GM19463 (cell line): ENCODE measurements around the gene DAD1.
"Not testable (repeated sequence)": the region's sequence is repeated elsewhere in the genome, so short reads cannot be mapped to it uniquely, and the experiment has no call there.

ENCODE experiments used
- ATAC-seq: cut with Tn5 transposase; IDR thresholded peaks from one replicate; pipeline ENCODE4 v1.9.1; 2021; ENCODE audit warnings: mild to moderate bottlenecking, moderate library complexity; ENCODE audit not compliant: unreplicated experiment

DAD1 gene

DNA sequence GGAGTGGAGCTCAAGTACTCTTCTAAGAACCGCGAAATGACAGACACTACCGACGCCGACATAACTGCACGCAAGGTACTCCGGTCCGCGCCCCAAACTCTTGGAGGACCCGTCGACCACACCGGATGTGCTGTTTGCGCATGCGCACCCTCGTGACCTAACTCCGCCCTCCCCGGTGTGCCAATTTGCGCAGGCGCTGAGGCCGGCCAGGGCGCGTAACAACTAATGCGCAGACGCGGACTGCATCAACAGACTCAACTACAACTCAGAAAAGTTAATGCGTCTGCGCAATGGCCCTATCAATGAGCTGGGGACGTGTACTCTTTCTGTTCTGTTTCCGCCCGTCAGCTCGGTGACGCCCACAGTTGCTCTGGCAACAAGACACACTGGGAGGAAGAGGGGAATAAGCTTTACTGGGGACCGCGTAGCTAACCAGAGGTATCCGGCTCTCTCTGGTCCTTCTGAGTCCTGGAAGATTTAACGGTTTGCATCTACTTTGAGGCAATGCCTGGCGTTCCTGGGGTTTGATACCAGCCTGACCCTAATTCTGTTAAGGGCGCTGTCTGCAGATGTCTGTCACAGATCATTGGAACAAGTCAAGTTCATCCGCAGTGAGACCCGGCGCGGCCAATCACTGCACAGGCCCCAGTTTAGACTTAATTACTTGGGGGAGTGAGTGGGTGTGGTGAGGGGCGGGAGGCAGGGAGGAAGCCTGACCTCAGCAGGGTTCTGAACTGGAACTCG lies at the start of gene DAD1:
Gene DAD1, minus strand, starts transcription at position 129 of the 744 bp plus-strand sequence. Its CDS starts 67 bp downstream, at position 62.
- peak; percentile 88 for ATAC-seq

DNA sequence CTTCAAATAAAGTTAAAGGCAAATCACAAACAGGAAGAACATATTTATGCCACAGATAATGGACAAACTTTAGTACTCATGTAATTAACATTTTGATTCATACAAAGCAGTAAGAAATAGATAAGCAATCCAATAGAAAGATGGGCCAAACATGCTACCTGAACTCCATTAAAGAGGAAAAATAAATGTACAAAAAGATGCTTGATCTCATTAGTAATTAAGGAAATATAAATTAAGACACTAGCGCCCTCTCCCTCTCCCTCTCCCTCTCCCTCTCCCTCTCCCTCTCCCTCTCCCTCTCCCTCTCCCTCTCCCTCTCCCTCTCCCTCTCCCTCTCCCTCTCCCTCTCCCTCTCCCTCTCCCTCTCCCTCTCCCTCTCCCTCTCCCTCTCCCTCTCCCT lies 47.0 kb upstream of the DAD1 start:
- not testable (repeated sequence) for ATAC-seq

DNA sequence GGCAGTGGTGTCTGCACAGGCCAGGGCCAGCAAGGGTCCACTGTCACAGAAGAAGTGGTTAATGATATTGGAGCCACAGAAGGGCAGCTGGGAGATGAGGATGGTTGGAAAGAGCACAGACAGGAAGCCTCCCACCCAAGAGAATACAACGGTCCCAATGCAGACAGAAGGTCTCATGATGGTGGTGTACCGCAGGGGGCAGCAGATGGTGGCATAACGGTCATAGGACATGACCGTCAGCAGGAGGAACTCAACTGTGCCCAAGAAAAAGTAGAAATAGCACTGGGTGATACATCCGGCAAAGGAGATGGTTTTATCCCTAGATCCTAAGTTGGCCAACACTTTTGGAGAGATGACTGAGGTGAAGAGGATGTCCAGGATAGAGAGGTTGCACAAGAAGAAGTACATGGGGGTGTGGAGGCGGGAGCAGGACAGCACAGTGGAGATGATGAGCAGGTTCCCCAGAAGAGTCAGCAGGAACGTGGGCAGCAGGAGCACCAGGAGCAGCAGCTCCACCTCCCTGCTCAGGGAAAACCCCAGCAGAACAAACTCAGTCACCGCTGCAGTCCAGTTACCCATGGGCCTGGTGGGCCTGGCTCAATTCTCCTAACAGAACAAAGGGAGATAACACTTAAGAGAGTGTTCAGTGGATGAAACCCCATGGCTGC lies 45.3 kb upstream of the DAD1 start:
- no peak for ATAC-seq

DNA sequence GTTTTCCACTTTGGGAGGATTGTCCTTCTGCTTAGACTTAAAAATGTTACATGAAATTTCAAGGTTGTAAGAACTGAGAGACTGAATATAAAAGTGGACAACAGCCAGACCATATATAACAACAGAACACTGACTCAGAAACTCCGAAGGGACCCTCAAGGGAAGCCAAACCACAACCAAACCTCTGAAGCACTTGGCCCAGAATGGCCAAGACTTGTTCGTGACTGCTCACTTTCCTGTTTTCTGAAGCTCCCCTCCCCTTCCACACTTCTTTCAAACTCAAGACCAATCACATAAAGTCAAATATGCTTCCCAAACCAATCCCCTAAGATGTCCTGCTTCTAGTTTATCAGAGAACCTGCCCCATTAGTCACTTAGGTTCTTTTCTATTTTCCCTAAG lies 41.5 kb upstream of the DAD1 start:
- no peak for ATAC-seq

DNA sequence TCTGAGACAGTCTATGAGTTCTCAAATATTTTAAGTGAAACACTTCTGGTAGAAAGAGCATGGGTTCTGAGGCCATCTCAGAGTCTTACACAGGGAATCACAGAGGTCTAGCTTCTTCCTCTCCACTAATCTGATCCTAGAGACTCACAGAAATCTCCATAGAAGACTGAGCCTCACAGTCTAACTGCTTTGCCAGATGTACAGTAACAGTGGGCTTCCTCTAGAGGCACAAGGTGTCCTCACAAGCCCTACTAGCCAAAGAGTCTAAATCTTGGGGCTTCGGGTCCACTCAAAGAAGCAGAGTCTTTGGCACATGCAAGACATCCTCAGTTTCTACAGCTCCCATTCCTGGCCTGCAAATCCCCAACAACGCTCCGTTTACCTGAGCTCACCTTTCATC lies 41.0 kb upstream of the DAD1 start:
- no peak for ATAC-seq

DNA sequence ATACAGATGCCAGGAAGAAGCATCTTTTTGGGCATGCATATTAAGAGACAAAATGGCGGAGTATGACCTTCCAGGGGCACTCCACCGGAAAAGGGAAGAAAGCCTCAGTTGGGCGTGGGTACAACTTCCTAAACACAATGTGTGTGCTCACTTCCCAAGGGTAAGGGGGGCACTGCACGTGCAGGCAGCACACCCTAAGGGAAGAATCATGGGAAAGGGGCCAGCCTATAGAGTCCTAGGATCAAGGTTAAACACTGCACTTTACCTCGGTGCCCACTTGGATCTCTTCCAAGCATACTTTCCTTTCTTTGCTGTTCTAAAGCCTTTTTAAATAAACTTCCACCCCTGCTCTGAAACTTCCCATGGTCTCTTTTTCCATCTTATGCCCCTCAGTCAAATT lies 40.3 kb upstream of the DAD1 start:
- no peak for ATAC-seq

DNA sequence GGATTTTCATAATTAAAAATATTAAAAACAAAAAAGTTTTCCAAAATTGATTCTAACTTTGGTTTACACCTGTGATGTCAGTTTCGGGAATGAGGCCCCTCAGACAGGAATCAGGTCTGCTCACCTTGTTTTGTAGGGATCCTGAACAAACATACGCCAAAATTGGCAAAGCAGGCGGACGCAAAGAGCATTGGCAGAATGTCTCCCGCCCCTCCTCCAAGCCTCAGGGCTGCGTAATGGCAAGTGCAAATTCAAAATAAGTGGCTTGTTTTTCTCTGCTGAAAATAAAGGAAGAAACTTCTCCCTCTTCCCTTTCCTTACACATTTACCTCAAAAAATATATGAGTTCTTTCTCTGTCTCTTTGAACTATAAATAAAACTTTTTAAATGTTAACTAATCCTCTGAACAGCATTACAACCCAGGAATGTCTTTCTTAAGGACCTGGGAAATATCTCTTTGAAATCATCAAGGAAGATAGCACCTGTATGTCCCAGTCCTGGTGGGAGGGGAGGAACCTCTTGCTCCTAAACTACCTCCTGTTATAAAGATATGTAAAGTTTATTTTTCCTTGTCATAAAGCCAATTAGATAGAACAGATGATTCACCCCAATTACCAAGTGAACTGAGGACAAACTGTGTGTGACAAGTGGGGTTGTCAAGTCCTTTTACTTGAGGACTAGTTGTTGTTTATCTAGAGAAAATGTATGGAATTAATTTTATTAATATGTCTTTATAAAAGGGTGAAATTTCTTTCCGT lies 38.7 kb upstream of the DAD1 start:
- ATAC-seq = no peak

DNA sequence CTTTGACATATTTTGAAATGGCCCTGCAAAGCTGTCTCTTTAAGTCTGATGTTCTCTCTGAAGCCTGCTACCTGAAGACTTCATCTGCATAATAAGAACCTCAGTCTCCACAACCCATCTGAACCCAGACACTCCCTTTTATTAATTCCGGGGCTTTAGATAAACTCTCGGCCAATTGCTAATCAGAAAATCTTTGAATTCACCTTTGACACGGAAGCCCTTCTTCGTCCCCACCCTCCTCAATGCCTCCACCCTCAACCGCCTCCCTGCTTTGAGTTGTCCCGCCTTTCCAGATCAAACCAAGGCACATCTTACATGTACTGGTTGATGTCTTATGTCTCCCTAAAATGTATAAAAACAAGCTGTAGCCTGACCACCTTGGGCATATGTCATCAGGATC lies 37.6 kb upstream of the DAD1 start:
- no peak for ATAC-seq

DNA sequence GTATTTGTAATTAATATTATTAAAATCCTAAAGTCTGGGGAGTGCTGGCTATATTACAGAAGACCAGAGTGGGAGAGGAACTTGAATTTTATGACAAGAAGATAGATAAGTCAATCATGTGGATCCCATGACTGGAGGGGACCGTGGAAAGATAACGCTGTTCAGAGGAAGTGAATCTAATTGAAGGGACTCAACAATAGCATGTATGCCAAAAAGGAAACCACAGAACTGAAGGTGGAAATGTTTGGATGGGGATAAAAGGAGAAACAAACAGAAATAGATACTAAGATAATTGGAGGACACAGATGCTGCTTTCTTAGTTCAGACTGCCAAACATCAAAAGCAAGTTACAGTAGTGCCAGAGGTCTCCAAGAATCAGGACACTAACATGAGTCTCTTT lies 34.0 kb upstream of the DAD1 start:
- no peak for ATAC-seq

DNA sequence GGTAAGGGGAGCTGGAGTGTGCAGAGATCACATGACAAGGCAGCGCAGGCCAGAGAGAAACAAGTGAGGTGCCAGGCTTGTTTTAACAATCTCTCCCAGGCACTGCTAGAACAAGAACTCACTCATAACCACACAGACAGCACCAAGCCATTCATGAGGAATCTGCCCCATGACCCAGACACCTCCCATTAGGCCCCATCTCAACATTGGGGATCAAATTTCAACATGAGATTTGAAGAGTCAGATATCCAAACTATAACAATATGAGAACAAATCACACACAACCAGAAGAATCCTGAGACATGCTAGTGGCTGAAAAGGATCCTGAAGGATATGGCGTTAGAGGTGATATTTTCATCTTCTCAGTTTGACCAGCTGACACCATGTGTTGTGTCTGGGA lies 33.2 kb upstream of the DAD1 start:
- no peak for ATAC-seq

DNA sequence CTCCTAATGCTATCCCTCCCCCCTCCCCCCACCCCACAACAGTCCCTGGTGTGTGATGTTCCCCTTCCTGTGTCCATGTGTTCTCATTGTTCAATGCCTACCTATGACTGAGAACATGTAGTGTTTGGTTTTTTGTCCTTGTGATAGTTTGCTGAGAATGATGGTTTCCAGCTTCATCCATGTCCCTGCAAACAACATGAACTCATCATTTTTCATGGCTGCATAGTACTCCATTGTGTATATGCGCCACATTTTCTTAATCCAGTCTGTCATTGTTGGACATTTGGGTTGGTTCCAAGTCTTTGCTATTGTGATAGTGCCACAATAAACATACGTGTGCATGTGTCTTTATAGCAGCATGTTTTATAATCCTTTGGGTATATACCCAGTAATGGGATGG lies 26.7 kb upstream of the DAD1 start:
- ATAC-seq = not testable (repeated sequence)

DNA sequence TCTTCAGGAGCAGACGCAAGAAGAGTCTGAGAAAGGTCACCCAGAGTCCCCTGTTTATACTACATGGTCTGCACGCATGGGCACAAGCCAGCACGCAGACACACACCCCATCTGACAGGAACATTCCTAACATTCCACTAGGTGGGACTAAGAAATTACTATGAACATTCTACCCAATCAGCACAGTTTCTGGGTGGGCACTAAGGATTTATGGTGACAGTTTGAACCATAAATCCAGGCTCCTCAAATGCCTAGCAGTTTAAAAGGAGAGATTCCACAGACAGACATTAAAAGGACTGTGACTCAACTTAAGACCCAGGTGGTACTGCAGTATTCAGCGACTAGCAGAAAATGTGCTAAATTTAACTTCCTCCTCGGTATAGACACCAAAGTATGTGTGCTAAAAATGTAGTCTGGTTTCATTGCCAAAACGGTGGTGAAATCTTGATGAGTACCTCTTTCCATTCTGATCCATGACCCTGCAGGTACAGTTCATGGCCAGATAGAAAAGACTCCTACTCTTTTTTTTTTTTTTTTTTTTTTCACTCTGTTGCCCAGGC lies 25.3 kb upstream of the DAD1 start:
- no peak for ATAC-seq

DNA sequence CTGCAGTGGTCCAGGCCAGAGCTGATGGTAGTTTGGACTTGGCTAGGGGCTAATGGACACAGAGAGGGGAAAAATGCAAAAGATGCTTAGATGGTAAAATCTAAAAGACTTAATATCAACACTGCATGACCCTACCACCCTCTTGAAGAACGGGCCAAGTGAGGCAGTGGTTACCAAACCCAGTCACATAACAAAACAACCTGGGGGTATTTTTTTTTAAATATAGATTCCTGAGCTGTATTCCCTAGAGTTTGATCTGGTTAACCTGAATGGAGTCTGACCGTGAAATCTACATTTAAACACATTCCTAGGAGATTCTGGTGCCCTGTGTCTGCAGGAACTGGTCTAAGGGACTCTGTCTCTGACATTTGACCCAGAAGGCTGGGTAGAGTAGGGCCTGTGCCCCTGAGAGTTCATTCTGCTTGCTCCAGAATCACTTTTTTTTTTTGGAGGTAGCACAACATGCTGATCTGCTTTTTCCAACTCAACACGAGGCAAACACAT lies 24.8 kb upstream of the DAD1 start:
- no peak for ATAC-seq

DNA sequence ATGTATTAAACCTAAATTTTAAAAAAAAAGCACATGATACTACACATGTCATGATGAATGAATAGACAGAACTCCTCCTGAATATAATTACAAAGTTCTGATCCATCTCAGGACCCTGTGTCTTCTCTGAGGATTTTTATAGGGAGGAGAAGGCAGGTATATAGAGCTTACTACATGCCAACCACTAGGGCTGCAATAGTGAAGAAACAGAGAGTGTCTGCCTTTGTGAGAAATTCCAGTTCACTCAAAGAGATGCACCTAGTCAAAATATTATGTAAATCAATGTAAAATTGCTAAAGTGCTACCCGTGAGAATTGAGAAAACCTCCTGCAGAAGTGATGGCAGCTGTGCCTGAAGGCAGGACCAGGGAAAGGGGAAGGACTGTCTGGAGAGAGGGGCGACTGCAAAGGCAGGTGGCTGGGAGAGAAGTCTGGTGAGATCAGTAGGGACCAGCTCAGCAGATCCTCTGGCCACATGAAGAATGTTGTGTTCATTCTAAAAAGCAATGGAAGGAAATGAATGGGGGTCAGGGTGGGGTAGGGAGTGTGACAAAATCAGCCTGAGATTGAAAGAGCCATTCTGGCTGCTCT lies 24.2 kb upstream of the DAD1 start:
- ATAC-seq = no peak

DNA sequence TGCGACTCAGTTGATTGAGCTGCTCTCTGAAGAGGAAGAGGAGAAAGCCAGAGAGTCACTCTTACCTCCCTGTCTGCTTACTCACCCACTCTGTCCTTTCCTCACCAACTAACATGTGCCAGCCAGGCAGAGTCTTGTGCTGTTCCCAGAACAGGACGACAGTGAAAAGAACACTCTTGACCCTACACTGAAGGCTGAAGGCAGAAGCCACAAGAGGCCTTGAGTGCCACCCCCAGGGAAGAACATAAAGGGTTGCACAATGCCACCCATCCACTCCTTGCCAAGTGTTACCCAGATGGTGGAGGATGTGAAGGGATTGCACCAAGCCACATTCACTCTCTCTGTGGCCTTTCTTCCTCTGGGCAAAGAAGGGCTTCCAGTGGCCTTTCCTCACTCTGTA lies 21.9 kb upstream of the DAD1 start:
- no peak for ATAC-seq

DNA sequence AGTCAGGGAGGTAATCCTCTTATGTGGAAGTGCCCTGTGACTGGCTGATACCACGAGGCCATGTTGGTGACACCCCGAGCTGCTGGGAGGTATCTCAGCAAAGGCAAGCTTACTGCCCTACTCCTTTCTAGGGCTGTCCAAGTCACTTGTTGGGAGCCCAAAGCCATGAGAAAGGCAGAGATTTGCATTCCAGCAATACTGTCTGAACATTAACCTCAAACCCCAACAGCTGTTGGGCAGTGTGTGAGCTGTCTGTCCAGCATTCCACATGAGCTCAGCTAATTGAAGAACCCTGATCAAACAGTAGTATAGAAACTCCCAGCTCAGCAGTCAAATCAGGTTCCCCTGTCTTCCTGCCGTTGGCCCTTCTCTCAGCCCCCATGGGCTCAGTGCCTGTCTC lies 18.3 kb upstream of the DAD1 start:
- no peak for ATAC-seq

DNA sequence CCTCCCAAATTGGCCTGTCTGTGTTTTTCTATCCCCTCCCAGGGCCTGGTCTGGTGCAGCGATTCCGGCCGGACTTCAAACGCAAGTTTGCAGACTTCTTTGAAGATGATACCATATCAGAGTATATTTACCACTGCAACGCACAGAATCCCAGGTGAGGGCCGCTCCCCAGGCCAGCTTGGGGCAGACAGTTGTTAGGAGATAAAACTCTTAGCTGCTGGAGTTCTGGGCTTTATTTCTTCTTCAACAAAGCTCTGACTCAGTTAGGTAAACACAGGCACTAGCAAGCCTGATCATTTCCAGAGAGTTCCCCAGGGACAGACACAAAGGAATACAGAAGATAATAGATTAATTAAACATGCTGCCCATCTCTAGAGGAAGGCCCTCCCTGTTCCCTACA lies 17.4 kb upstream of the DAD1 start:
- no peak for ATAC-seq

DNA sequence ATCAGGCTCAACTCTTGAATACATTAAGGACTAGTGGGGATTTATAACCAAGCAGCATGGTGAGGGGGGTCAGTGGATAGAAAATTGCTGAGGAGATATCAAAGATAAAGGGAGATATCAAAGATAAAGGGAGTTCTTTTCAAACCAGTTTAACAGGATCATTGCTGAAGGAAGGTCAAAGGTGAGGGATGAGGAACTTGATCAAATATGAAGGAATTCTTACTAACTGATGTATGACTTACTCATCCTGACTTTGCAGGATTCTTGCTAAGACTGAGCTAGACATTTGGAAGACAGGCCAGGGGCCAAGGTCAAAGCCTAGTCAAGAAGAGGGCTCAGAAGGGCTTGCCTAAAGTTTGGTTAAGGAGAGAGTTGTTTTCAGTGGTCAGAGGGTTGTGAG lies 13.8 kb upstream of the DAD1 start:
- ATAC-seq = no peak

DNA sequence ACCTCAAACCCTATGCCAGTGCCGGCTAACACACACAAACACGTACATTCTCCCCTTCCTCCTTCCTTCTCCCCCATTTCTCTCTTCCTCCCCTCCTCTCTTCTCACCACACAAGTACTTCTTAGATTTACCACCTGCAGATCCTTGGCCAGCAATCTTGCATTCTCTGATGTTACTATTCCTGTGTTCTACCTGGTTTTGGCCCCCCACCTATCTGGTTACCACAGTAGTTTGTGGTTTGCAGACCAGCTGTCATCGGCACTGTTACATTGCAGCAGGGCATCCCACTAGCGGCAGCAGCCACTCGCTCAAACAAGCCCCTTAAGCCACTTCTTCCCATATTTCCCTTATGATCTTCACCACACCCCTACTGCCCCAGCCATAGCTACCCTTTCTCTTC lies 13.0 kb upstream of the DAD1 start:
- no peak for ATAC-seq

DNA sequence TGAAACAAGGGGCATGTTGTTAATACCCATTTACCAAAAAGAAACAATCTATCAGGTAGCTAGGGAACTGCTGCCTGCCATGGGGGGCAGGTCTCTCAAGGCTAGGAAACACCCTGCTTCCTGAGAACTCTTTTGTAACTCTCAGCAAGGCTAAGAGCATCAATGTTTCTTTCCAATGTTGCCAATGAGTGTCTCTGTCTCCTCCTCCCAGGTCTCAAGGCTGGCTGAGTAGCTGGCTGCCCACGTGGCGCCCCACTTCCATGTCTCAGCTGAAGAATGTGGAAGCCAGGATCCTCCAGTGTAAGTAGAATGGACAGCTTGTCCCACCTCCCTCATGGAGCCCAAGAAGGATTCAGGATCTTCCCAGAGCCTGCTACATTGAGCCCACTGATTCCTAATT lies 12.4 kb upstream of the DAD1 start:
- no peak for ATAC-seq

DNA sequence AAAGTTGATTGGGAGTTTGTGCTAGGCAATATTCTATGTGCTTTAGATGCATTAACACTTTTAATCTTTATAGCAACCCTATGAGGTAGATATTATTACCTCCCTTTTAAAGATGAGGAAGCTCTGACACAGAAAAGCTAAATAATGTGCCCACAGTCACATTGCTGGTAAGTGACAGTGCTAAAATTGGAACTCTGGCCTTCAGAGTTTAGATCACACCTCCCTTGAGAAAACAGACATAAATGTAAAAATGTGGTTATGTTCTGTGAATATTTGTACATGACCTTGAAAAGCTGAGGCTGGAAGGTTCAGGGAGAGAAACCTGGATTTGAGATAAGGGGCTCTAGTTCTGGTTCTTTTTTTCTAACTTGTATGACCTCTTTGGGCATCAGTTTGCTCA lies 11.0 kb upstream of the DAD1 start:
- no peak for ATAC-seq
